ENCODE data around the gene GSG1L2. TPM values are rescaled to one million over a fixed set of nuclear protein-coding genes. Genes with fewer than 3 reads are reported as not detected.
A peak's percentile ranks its signal among the peaks of the same experiment; 100 is the strongest.

Gene GSG1L2
- polyA plus RNA-seq, 1 donor (not counting 4 experiments of a cell fraction or from before 2014, with no cell fraction given): not detected

- no peaks in the 10 kb centered on the region for H3K4me1 ChIP-seq (ENCODE audit: control insufficient read depth, extremely low read depth, insufficient read depth, low read length)
- H3K9ac ChIP-seq (ENCODE audit: control insufficient read depth, extremely low read depth, insufficient read depth, low read length): no peak overlapping the region
- no peak overlapping the region for H3K4me2 ChIP-seq (ENCODE audit: control insufficient read depth, extremely low read depth, insufficient read depth, low read depth, low read length)
- H3K9me1 ChIP-seq (ENCODE audit: control insufficient read depth, extremely low read depth, insufficient read depth, low read length): no peaks in the 10 kb centered on the region
- no peak for FAIRE-seq
- no peak for DNase-seq (ENCODE audit: low read depth, low spot score)
- H3K27ac ChIP-seq (ENCODE audit: control insufficient read depth, insufficient read depth, low read length): no peak overlapping the region
- H3K79me2 ChIP-seq (ENCODE audit: control insufficient read depth, insufficient read depth, low read length): no peaks in the 10 kb centered on the region
- TF ChIP-seq EZH2 (IDR thresholded peaks at IDR 0.05; ENCODE audit: low read length): no peak
- peak in 1 of 3 experiments; percentile 15 for TF ChIP-seq CTCF (optimal IDR thresholded peaks at IDR 0.05 in 1 of 3, IDR thresholded peaks at IDR 0.05 in 1 of 3, conservative IDR thresholded peaks at IDR 0.05 in 1 of 3; ENCODE audit: extremely low read depth in 1 of 3, insufficient read depth in 2 of 3, low read length in 3 of 3)
- H3K9me3 ChIP-seq (ENCODE audit: control insufficient read depth, low read depth, low read length): no peaks in the 10 kb centered on the region
- H4K20me1 ChIP-seq (ENCODE audit: control insufficient read depth, extremely low read depth, insufficient read depth, low read length): no peaks in the 10 kb centered on the region
- no peaks in the 10 kb centered on the region for H3K36me3 ChIP-seq (ENCODE audit: control insufficient read depth in 2 of 2, extremely low read depth in 1 of 2, insufficient read depth in 2 of 2, low read length in 2 of 2)
- dilution Hi-C loops (cut with MboI; ENCODE audit: extremely low pct_ligation_motif_present, low sequenced_read_pairs): no loop called here
- no peaks in the 10 kb centered on the region for H3K27me3 ChIP-seq (ENCODE audit: control insufficient read depth, extremely low read depth, insufficient read depth, low read length)
- H3K4me3 ChIP-seq (ENCODE audit: control insufficient read depth in 2 of 3, extremely low read depth in 1 of 3, insufficient read depth in 2 of 3, low read depth in 1 of 3, low read length in 3 of 3): no peak overlapping the region
- no peak overlapping the region for H2AFZ ChIP-seq (ENCODE audit: control insufficient read depth, low read length)
These were observed 23.9 kb downstream of the GSG1L2 start for GRCh38 chr17:9798008-9798407.

DNA sequence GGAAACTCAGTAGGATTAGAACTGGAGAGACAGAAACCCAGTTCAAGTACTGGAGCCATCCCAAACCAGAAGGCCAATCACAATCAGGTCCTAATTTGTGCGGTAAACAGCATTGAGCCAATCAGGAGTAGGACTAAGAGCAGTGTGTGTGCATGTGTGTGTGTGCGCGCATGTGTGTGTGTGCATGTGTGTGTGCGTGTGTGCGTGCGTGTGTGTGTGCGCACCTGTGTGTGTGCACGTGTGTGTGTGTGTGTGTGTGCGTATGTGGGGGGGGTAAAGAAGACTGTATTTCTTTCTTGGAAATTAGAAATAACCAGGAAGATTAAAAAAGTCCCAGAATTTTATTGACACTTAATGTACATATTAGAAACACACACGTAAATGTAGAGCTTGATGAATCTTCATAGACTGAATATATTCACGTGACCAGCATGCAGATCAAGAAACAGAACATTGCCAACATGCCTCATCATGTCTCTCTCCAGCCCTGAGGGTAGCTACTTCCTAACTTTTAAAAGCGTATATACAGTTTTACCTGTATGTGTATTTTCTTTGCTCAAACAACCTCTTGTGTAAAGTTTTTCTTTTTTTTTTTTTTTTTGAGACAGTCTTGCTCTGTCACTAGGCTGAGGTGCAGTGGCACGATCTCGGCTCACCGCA, 29.6 kb downstream of the GSG1L2 start:
- FAIRE-seq (no peak), DNase-seq (ENCODE audit: low read depth, low spot score) (no peak)
- H3K27me3 ChIP-seq (ENCODE audit: control insufficient read depth, extremely low read depth, insufficient read depth, low read length): no peaks in the 10 kb centered on the region
- dilution Hi-C loops (cut with MboI; ENCODE audit: extremely low pct_ligation_motif_present, low sequenced_read_pairs): no loop called here
- no peaks in the 10 kb centered on the region for H3K9me1 ChIP-seq (ENCODE audit: control insufficient read depth, extremely low read depth, insufficient read depth, low read length)
- TF ChIP-seq EZH2 (IDR thresholded peaks at IDR 0.05; ENCODE audit: low read length): no peak
- TF ChIP-seq CTCF (optimal IDR thresholded peaks at IDR 0.05 in 1 of 3, IDR thresholded peaks at IDR 0.05 in 1 of 3, conservative IDR thresholded peaks at IDR 0.05 in 1 of 3; ENCODE audit: extremely low read depth in 1 of 3, insufficient read depth in 2 of 3, low read length in 3 of 3): no peak
- no peak overlapping the region for H3K27ac ChIP-seq (ENCODE audit: control insufficient read depth, insufficient read depth, low read length)
- H2AFZ ChIP-seq (ENCODE audit: control insufficient read depth, low read length): no peak overlapping the region
- H3K36me3 ChIP-seq (ENCODE audit: control insufficient read depth in 2 of 2, extremely low read depth in 1 of 2, insufficient read depth in 2 of 2, low read length in 2 of 2): no peaks in the 10 kb centered on the region
- H3K4me3 ChIP-seq (ENCODE audit: control insufficient read depth in 2 of 3, extremely low read depth in 1 of 3, insufficient read depth in 2 of 3, low read depth in 1 of 3, low read length in 3 of 3): no peak overlapping the region
- H3K4me2 ChIP-seq (ENCODE audit: control insufficient read depth, extremely low read depth, insufficient read depth, low read depth, low read length): no peak overlapping the region
- no peaks in the 10 kb centered on the region for H3K4me1 ChIP-seq (ENCODE audit: control insufficient read depth, extremely low read depth, insufficient read depth, low read length)
- H3K9ac ChIP-seq (ENCODE audit: control insufficient read depth, extremely low read depth, insufficient read depth, low read length): no peak overlapping the region
- no peaks in the 10 kb centered on the region for H3K9me3 ChIP-seq (ENCODE audit: control insufficient read depth, low read depth, low read length)
- H3K79me2 ChIP-seq (ENCODE audit: control insufficient read depth, insufficient read depth, low read length): no peaks in the 10 kb centered on the region
- H4K20me1 ChIP-seq (ENCODE audit: control insufficient read depth, extremely low read depth, insufficient read depth, low read length): no peaks in the 10 kb centered on the region

All from keratinocyte (primary cell).